ENCODE results near the gene PCNX3.
"Not testable (repeated sequence)": the region's sequence is repeated elsewhere in the genome, so short reads cannot be mapped to it uniquely, and the experiment has no call there.

The PCNX3 gene

GRCh38 chr11:65653229-65654225 lies 38.0 kb downstream of the PCNX3 start:
- DNase-seq (ENCODE audit: low read depth, low spot score): no peak

GRCh38 chr11:65654375-65655349 lies 39.1 kb downstream of the PCNX3 start:
- no peak for DNase-seq (ENCODE audit: low read depth, low spot score)

GRCh38 chr11:65655570-65656332 lies 40.2 kb downstream of the PCNX3 start:
- no peak for DNase-seq (ENCODE audit: low read depth, low spot score)

GRCh38 chr11:65657426-65657825 lies 41.9 kb downstream of the PCNX3 start:
- DNase-seq (ENCODE audit: low read depth, low spot score): no peak

- DNase-seq (ENCODE audit: low read depth, low spot score): no peak
Measured at GRCh38 chr11:65658174-65659021, 42.8 kb downstream of the PCNX3 start.

GRCh38 chr11:65660038-65660437 lies 44.5 kb downstream of the PCNX3 start:
- DNase-seq (ENCODE audit: low read depth, low spot score): no peak

GRCh38 chr11:65660908-65661307 lies 45.3 kb downstream of the PCNX3 start:
- not testable (repeated sequence) for DNase-seq (ENCODE audit: low read depth, low spot score)

- no peak for DNase-seq (ENCODE audit: low read depth, low spot score)
Measured at GRCh38 chr11:65661599-65662246, 46.1 kb downstream of the PCNX3 start.

- no peak for DNase-seq (ENCODE audit: low read depth, low spot score)
Measured at GRCh38 chr11:65662247-65662798, 46.7 kb downstream of the PCNX3 start.

GRCh38 chr11:65662799-65663638 lies 47.4 kb downstream of the PCNX3 start, which contains the start of gene RELA:
Gene RELA, minus strand, starts transcription at chr11:65662916. Its CDS starts 84 bp downstream, at chr11:65662832.
- DNase-seq (ENCODE audit: low read depth, low spot score): peak; percentile 68

GRCh38 chr11:65663639-65664200 lies 48.1 kb downstream of the PCNX3 start:
- no peak for DNase-seq (ENCODE audit: low read depth, low spot score)

- DNase-seq (ENCODE audit: low read depth, low spot score): no peak
Measured at GRCh38 chr11:65672180-65672860, 56.7 kb downstream of the PCNX3 start.

- no peak for DNase-seq (ENCODE audit: low read depth, low spot score)
Measured at GRCh38 chr11:65672982-65673381, 57.4 kb downstream of the PCNX3 start.

- DNase-seq (ENCODE audit: low read depth, low spot score): no peak
Measured at GRCh38 chr11:65680192-65680743, 64.7 kb downstream of the PCNX3 start.

GRCh38 chr11:65683480-65683879 lies 67.9 kb downstream of the PCNX3 start:
- DNase-seq (ENCODE audit: low read depth, low spot score): not testable (repeated sequence)

- DNase-seq (ENCODE audit: low read depth, low spot score): no peak
Measured at GRCh38 chr11:65685981-65686380, 70.4 kb downstream of the PCNX3 start.
